Naive thymus-derived CD8-positive, alpha-beta T cell (primary cell): ENCODE results near the gene PTMS. TPM values are rescaled to one million over a fixed set of nuclear protein-coding genes. Genes with fewer than 3 reads are reported as not detected.

ENCODE experiments used
- ATAC-seq, 2 donors: fragments of 150-1000 bp; cut with Tn5 transposase in 1 of 2; sonication (Bioruptor Pico), chemical (Tn5 transposase) in 1 of 2; 1 replicate in 1 of 2; 2 replicates in 1 of 2; pipeline ENCODE4 v1.10.0; 2021; ENCODE audit warnings: mild to moderate bottlenecking in 2 of 2, moderate library complexity in 2 of 2
- POLR2A ChIA-PET: fragments of 350-600 bp; sonication (Branson Sonifier 250); formaldehyde crosslinking; loops from one replicate; lab custom pipeline; 2021; ENCODE audit warnings: antibody characterized with exemption; lab: Charles Lee
- DNase-seq, 10 donors: peaks; one replicate each; pipeline versions ENCODE4 v3.0.0 to v3.0.0-alpha.2; 2020 to 2022
- H3K27ac Mint-ChIP-seq, 10 donors: one replicate each; pipeline ENCODE4 v1.8.0; 2020 to 2022; ENCODE audit warnings: mild to moderate bottlenecking in 10 of 10, mixed read lengths in 10 of 10, moderate library complexity in 4 of 10, inconsistent platforms in 1 of 10
- H3K27me3 Mint-ChIP-seq, 5 donors: one replicate each; pipeline ENCODE4 v1.8.0; 2021 to 2022; ENCODE audit warnings: mixed read lengths in 5 of 5
- H3K36me3 Mint-ChIP-seq, 3 donors: one replicate each; pipeline ENCODE4 v1.8.0; 2020 to 2022; ENCODE audit warnings: mixed read lengths in 3 of 3, mild to moderate bottlenecking in 2 of 3, inconsistent platforms in 1 of 3
- H3K4me1 Mint-ChIP-seq, 4 donors: one replicate each; pipeline ENCODE4 v1.8.0; 2021 to 2022; ENCODE audit warnings: mixed read lengths in 4 of 4
- H3K4me3 Mint-ChIP-seq, 10 donors: one replicate each; pipeline ENCODE4 v1.8.0; 2020 to 2022; ENCODE audit warnings: mild to moderate bottlenecking in 10 of 10, mixed read lengths in 10 of 10, moderate library complexity in 6 of 10, inconsistent platforms in 1 of 10
- H3K9me3 Mint-ChIP-seq, 9 donors: one replicate each; pipeline ENCODE4 v1.8.0; 2020 to 2022; ENCODE audit warnings: mixed read lengths in 9 of 9, mild to moderate bottlenecking in 3 of 9, inconsistent platforms in 1 of 9, moderate library complexity in 1 of 9
- polyA plus RNA-seq, 3 donors: library from polyadenylated mRNA; unstranded; fragments of 300-500 nt; fragmentation: Illumina TruSeq; gene quantifications; one replicate each; pipeline ENCODE4 v1.2.3, GENCODE V29; 2021
- total RNA-seq, 8 experiments: library from RNA in 2 of 8; stranded (reverse) in 2 of 8; gene quantifications; one replicate each; pipeline ENCODE4 v1.2.3 and lab custom pipeline; 2021 to 2026

Gene PTMS
- total and polyA plus RNA-seq, 5 experiments from 2014 or later = 0.55 to 4.8 TPM; not detected in 3

DNA sequence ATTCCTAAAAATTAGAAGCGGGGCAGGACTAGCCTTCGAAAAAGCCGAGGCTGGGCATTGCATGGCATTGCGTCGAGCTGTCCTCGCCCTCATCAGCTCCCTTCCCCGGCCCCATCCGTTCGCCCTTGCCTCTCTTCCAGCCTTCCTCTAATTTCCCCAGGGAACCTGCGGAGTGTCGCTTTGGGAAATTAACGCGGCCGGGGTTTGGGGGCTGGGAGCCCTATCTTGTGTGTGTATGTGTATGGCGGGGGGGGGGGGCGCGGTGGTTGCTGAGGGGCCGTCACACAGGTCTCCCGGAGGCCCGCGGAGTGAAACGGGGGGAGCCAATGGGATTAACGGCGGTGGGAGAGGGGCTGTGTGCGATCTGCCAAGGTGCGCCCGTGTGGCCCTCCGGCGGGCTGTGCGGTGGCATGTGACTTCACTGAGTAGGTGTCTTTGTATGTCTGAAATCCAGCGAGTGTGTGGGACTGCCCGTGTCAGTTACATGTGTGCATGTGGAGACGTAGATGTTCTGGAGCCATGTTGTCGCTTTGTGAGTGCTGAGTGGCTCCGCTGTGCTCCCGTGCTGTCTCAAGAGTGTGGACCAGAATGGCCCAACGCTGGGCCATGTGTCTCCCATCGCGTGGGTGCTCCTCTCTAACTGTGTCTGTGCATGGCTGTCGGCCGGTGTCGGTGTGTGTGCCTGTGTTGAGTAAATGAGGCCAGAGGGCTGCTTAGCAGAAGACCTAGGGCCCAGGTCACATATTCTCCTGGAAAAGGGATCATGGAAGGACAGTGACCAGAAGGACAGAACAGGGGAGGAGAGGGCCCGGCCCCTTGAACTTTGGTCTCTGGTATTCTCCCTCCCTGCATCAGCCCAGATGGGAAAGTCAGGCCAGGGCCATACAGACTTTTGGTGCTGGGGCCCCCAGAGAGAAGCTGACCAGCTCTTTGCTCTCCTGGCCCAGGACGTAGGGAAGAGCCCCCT, 1.5 kb downstream of the PTMS start:
- H3K4me1 Mint-ChIP-seq = peaks cover 23 to 47% (median 37%) of the 10 kb centered on the region in 4 donors
- POLR2A ChIA-PET = interaction anchor here (1.2 to 2.5 kb wide), 6 partner anchors 11 to 105 kb away, joined by 3 to 15 read pairs (median 6); partner anchors contain the start of genes COPS7A, GPR162 and MLF2
- no peaks in the 10 kb centered on the region for H3K9me3 Mint-ChIP-seq
- peak overlapping the region in 5 of 10 donors; percentile 27 to 73 (median 63) for H3K27ac Mint-ChIP-seq
- H3K36me3 Mint-ChIP-seq = peaks cover 0 to 3% (median 0%) of the 10 kb centered on the region in 3 donors
- peak overlapping the region; percentile 75 to 90 (median 86) for H3K4me3 Mint-ChIP-seq
- peaks cover 26 to 79% (median 58%) of the 10 kb centered on the region in 5 donors for H3K27me3 Mint-ChIP-seq
- ATAC-seq (no peak), DNase-seq (peak in 1 of 10 donors; percentile 52)

DNA sequence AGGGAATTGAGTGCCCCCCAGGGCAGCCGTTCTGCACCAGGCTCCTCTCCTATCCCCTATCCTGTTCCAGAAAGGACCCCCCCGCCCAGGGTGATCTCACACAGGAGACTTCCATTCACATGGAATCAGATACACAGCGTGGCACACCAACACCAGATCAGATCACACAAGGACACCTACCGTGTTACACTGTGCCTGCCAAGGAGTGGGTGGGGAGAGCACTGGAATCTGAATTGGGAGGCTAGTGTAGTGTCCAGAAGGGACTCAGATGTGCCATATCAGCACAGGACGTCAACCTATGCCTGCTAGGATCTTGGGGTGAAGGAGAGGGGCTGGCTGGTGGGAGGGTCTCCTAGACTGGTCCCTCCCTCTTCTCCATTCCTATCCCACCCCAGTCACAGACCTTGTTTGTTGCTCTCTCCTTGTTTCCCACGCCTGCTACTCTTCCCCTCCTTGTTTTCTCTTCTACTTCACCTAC, 2.3 kb downstream of the PTMS start:
- H3K27ac Mint-ChIP-seq = peak overlapping the region in 1 of 10 donors; percentile 15
- DNase-seq (peak in 1 of 10 donors; percentile 52), ATAC-seq (no peak)
- POLR2A ChIA-PET = interaction anchor here (2.5 kb wide), 1 partner anchor 15 kb away, joined by 15 read pairs; the partner anchor contains the start of gene MLF2
- H3K36me3 Mint-ChIP-seq = peaks cover 0 to 3% (median 0%) of the 10 kb centered on the region in 3 donors
- peaks cover 27 to 55% (median 45%) of the 10 kb centered on the region in 4 donors for H3K4me1 Mint-ChIP-seq
- H3K9me3 Mint-ChIP-seq = no peaks in the 10 kb centered on the region
- H3K4me3 Mint-ChIP-seq = peak overlapping the region in 3 of 10 donors; percentile 30 to 81 (median 43)
- peaks cover 26 to 87% (median 64%) of the 10 kb centered on the region in 5 donors for H3K27me3 Mint-ChIP-seq

DNA sequence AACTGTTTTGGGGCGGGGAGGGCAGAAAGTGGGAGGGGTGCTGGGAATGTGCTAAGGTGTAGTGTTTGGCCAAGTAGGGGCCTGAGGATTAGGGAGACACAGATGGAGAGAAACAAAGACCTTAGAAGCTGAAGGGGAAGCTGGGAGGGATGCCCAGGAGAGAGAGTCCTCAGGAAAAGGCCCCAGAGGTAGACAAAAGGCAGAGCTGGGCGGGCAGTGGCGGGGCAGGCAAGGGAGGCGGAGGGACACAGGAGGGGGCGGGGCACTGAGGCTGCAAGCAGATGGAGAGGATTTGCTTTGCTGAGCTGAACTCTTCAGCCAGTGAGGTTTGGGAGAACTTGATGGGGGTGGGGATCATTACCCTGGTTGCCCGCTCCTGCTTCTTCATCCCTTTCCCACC, 2.8 kb downstream of the PTMS start:
- peak overlapping the region in 3 of 10 donors; percentile 23 to 43 (median 34) for H3K4me3 Mint-ChIP-seq
- peaks cover 0 to 3% (median 0%) of the 10 kb centered on the region in 3 donors for H3K36me3 Mint-ChIP-seq
- H3K9me3 Mint-ChIP-seq = no peaks in the 10 kb centered on the region
- H3K27ac Mint-ChIP-seq = no peak overlapping the region
- peaks cover 27 to 56% (median 45%) of the 10 kb centered on the region in 4 donors for H3K4me1 Mint-ChIP-seq
- DNase-seq = peak in 1 of 10 donors; percentile 21
- peaks cover 26 to 86% (median 65%) of the 10 kb centered on the region in 5 donors for H3K27me3 Mint-ChIP-seq
- no peak for ATAC-seq
- POLR2A ChIA-PET = no interaction called here

DNA sequence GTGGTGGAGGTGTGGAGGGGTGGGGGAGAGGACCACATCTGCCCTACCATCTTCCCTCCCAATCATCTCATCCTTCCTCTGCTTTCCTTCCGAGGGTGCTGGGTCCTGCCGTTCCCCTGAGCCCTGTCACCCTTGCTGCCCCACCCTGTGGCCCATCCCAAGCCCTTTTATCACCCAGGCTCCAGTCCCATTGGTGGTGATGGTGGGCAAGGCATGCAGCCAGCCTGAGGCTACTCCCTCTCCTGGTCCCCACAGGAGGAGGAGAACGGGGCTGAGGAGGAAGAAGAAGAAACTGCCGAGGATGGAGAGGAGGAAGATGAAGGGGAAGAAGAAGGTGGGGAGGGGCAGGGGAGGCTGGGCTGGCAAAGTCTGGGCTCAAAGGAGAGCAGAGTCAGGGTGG, 3.5 kb downstream of the PTMS start:
- peak overlapping the region in 1 of 10 donors; percentile 20 for H3K4me3 Mint-ChIP-seq
- H3K4me1 Mint-ChIP-seq = peaks cover 24 to 56% (median 46%) of the 10 kb centered on the region in 4 donors
- ATAC-seq (no peak), DNase-seq (no peak)
- H3K27me3 Mint-ChIP-seq = peaks cover 26 to 85% (median 64%) of the 10 kb centered on the region in 5 donors
- H3K27ac Mint-ChIP-seq = peak overlapping the region in 1 of 10 donors; percentile 7
- no peaks in the 10 kb centered on the region for H3K9me3 Mint-ChIP-seq
- POLR2A ChIA-PET = no interaction called here
- peaks cover 0 to 3% (median 0%) of the 10 kb centered on the region in 3 donors for H3K36me3 Mint-ChIP-seq

DNA sequence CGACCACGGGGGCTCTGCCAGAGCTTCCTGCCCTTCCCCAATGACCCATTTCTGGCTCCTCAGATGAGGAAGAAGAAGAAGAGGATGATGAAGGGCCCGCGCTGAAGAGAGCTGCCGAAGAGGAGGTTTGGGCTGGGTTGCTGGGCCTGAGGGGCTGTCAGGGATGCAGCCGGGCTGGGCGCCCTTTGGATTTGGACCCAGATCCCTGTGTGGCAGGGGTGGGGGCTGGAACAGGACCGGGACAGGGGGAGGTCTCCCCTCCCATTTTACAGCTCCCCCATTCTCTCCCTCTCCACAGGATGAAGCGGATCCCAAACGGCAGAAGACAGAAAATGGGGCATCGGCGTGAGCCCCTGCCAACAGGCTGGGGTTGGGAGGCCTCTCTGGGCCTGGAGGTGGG, 3.9 kb downstream of the PTMS start:
- Mint-ChIP-seq H3K36me3 (peaks cover 0 to 3% (median 0%) of the 10 kb centered on the region in 3 donors), H3K27me3 (peaks cover 26 to 85% (median 65%) of the 10 kb centered on the region in 5 donors), H3K27ac (peak overlapping the region in 1 of 10 donors; percentile 7), H3K9me3 (no peaks in the 10 kb centered on the region), H3K4me1 (peaks cover 26 to 56% (median 48%) of the 10 kb centered on the region in 4 donors), H3K4me3 (peak overlapping the region in 1 of 10 donors; percentile 20)
- no peak for ATAC-seq
- DNase-seq = no peak
- POLR2A ChIA-PET = no interaction called here

DNA sequence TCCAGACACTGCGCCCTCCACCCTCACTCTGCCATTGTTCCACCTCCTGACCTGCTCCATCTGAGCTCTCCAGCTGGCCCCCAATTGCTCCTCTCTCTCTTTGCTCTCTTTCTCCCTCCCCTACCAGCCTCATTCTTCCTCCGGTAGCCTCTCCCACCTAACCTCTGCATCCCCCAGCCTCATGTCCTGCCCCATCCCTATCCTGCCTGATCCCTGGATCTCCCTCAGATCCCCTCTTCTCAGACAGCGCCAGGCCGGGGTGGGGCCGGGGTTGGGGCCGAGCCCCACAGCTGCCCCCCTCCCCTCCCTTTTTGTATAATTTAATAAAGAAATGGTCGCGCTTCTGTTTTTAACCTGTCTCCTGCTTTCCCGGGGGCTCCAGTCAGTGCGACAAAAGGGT, 4.4 kb downstream of the PTMS start:
- Mint-ChIP-seq H3K27ac (peak overlapping the region in 1 of 10 donors; percentile 30), H3K9me3 (no peaks in the 10 kb centered on the region), H3K36me3 (no peaks in the 10 kb centered on the region), H3K4me1 (peaks cover 23 to 55% (median 47%) of the 10 kb centered on the region in 4 donors), H3K27me3 (peaks cover 22 to 85% (median 63%) of the 10 kb centered on the region in 5 donors), H3K4me3 (no peak overlapping the region)
- DNase-seq (no peak), ATAC-seq (no peak)
- POLR2A ChIA-PET = interaction anchor here (1.6 kb wide), 1 partner anchor 18 kb away, joined by 7 read pairs; the partner anchor contains the start of gene MLF2

DNA sequence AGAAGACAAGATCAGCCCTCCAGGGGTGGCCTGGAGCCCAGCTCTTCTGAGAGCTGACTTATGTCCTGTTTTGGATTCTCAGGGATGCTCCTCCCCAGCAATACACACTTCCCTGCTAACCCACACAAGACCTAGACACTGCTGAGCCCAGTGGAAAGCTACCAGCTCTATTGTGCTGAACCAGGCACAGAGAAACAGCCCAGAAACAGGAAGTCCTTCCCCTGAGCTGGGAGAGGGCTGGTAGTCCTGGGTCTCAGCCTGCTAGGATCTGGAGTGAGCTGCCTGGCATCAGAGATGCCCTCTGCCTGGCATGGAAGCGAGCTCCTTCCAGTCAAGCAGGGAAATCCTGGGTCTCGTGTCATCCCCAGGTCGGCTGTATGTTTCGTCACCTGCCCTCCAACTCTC, 4.9 kb downstream of the PTMS start:
- no peak for ATAC-seq
- no peak overlapping the region for H3K4me3 Mint-ChIP-seq
- peak in 1 of 10 donors; percentile 44 for DNase-seq
- POLR2A ChIA-PET = interaction anchor here (1.6 kb wide), 1 partner anchor 18 kb away, joined by 7 read pairs; the partner anchor contains the start of gene MLF2
- no peaks in the 10 kb centered on the region for H3K9me3 Mint-ChIP-seq
- peak overlapping the region in 2 of 10 donors; percentile 30 to 44 for H3K27ac Mint-ChIP-seq
- H3K4me1 Mint-ChIP-seq = peaks cover 23 to 53% (median 45%) of the 10 kb centered on the region in 4 donors
- no peaks in the 10 kb centered on the region for H3K36me3 Mint-ChIP-seq
- H3K27me3 Mint-ChIP-seq = peaks cover 22 to 82% (median 64%) of the 10 kb centered on the region in 5 donors

DNA sequence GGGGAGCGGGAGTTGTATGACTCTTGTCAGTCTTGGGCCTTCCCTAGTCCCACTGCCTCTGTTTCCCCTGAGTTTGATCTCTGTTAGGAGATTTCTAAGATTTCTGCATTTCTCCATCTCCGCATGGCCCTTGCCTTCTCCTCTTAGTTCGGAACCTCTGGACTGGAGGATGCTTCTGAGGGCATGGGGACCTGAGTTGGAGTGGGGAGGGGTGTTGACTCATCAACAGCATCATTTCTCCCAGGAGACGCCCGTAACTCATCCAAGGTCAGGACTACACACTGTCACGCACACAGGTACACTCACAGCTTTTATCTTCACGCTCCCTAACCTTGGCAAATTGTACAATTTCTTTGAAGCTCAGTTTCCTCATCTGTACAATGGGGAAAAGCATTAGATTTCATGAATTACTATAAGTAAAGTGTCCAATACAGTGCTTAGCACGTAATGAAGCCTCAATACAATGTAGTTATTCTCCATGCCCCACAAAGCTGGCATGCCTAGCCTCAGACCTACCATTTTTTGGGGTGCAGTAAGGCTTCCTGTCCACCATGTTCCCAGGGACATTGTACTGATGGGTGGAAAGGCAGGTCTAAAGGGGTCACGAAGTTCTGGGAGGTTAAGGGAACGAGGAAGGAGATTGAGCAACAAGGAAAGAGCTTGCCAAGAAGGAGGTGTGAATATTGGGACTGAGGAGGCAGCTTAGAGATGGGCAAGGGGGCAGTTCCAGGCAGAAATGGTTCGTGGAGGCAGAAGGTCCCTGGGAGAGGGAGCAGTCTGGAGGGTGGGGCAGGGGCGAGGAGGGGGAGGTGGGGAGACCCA, 5.6 kb downstream of the PTMS start:
- POLR2A ChIA-PET = interaction anchor here (1.6 kb wide), 1 partner anchor 19 kb away, joined by 7 read pairs; the partner anchor contains the start of gene MLF2
- H3K4me3 Mint-ChIP-seq = peak overlapping the region; percentile 23 to 94 (median 70)
- peaks cover 22 to 82% (median 66%) of the 10 kb centered on the region in 5 donors for H3K27me3 Mint-ChIP-seq
- DNase-seq (no peak), ATAC-seq (no peak)
- H3K36me3 Mint-ChIP-seq = no peaks in the 10 kb centered on the region
- H3K27ac Mint-ChIP-seq = peak overlapping the region in 7 of 10 donors; percentile 41 to 90 (median 67)
- peaks cover 25 to 52% (median 46%) of the 10 kb centered on the region in 4 donors for H3K4me1 Mint-ChIP-seq
- no peaks in the 10 kb centered on the region for H3K9me3 Mint-ChIP-seq

DNA sequence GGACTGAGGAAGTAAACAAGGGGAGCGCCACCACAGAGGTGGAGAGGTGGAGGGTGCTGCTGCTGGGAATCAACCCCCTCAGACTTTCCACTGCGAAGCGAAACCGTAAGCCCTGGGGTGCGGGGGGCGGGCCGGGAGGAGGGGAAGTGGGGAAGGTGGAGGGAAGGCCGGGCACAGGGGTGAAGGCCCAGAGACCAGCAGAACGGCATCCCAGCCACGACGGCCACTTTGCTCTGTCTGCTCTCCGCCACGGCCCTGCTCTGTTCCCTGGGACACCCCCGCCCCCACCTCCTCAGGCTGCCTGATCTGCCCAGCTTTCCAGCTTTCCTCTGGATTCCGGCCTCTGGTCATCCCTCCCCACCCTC, 6.2 kb downstream of the PTMS start, which contains the start of gene LAG3:
Gene LAG3, plus strand, starts transcription at position 190 of the 365 bp plus-strand sequence. CDS start 333 bp downstream, outside the sequence.
- Mint-ChIP-seq H3K4me1 (peaks cover 20 to 46% (median 41%) of the 10 kb centered on the region in 4 donors), H3K36me3 (no peaks in the 10 kb centered on the region), H3K27ac (peak within 1 kb of the TSS in 7 of 10 donors; percentile 41 to 90 (median 67)), H3K9me3 (no peaks in the 10 kb centered on the region), H3K27me3 (peaks cover 19 to 80% (median 61%) of the 10 kb centered on the region in 5 donors), H3K4me3 (peak within 1 kb of the TSS; percentile 54 to 94 (median 72))
- peak in 1 of 10 donors; percentile 51 for DNase-seq
- POLR2A ChIA-PET = no interaction called here
- peak in 1 of 2 donors; percentile 46 for ATAC-seq

DNA sequence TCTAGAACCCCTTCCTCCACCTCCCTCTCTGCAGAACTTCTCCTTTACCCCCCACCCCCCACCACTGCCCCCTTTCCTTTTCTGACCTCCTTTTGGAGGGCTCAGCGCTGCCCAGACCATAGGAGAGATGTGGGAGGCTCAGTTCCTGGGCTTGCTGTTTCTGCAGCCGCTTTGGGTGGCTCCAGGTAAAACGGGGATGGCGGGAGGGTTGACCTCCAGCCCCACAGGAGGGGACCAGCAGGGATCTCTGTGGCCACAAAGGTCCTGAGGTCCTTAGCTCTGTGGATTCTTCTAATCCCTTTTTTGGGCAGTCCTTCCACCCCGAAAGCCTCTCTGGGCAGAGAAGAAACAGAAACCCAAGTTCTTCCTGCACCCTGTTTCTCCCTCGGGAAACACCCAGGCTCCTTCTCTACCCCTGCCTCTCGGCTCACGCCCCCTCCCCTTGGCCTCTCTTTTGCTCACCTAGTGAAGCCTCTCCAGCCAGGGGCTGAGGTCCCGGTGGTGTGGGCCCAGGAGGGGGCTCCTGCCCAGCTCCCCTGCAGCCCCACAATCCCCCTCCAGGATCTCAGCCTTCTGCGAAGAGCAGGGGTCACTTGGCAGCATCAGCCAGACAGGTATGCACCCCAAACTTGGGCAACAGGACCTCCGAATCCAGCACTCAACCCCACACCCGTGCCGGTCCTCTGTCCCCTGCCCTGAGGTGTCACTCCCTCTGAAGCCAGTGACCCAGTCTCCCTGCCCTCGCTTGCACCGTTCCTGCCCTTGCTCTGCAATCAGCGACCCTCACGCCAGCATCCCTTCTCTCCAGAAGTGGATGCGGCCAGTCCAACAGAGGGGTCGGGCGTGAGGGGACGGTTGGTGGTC, 6.8 kb downstream of the PTMS start:
- Mint-ChIP-seq H3K9me3 (no peaks in the 10 kb centered on the region), H3K36me3 (no peaks in the 10 kb centered on the region), H3K27me3 (peaks cover 15 to 80% (median 54%) of the 10 kb centered on the region in 5 donors), H3K4me1 (peaks cover 20 to 40% (median 36%) of the 10 kb centered on the region in 4 donors), H3K4me3 (peak overlapping the region in 9 of 10 donors; percentile 30 to 94 (median 64)), H3K27ac (peak overlapping the region in 2 of 10 donors; percentile 43 to 79)
- DNase-seq (peak in 1 of 10 donors; percentile 45), ATAC-seq (no peak)
- POLR2A ChIA-PET = interaction anchor here (0.6 to 1.6 kb wide), 4 partner anchors 9 to 56 kb away, joined by 3 to 5 read pairs (median 4); partner anchors contain the start of gene MLF2
